ENCODE results near the gene THSD7A. TPM values are rescaled to one million over a fixed set of nuclear protein-coding genes. Genes with fewer than 3 reads are reported as not detected.

THSD7A gene
- polyA plus RNA-seq, 1 donor from 2014 or later, result 18.5 TPM

GRCh38 chr7:11858026-11858425, 26.0 kb upstream of the THSD7A start:
- H3K4me3 ChIP-seq (ENCODE audit: low read length), result no peak overlapping the region
- no peaks in the 10 kb centered on the region for H3F3A ChIP-seq (ENCODE audit: insufficient read depth, low read length, poor library complexity, severe bottlenecking)
- H3K9ac ChIP-seq (ENCODE audit: low read length), result no peak overlapping the region
- no peak overlapping the region for H2AFZ ChIP-seq (ENCODE audit: low read depth, low read length)
- H3K9me3 ChIP-seq (ENCODE audit: low read length), result no peaks in the 10 kb centered on the region
- H4K20me1 ChIP-seq (ENCODE audit: insufficient read depth), result no peaks in the 10 kb centered on the region
- H3K9me2 ChIP-seq (ENCODE audit: insufficient read depth, low read length), result no peaks in the 10 kb centered on the region
- no peak for TF ChIP-seq EZH2 (IDR thresholded peaks at IDR 0.05; ENCODE audit: borderline replicate concordance, insufficient read depth, low read length, poor library complexity, severe bottlenecking)
- no peak for TF ChIP-seq POLR2AphosphoS5 (IDR thresholded peaks at IDR 0.05)
- no peak for TF ChIP-seq RAD21 (conservative IDR thresholded peaks at IDR 0.05)
- TF ChIP-seq, protein P1, sequence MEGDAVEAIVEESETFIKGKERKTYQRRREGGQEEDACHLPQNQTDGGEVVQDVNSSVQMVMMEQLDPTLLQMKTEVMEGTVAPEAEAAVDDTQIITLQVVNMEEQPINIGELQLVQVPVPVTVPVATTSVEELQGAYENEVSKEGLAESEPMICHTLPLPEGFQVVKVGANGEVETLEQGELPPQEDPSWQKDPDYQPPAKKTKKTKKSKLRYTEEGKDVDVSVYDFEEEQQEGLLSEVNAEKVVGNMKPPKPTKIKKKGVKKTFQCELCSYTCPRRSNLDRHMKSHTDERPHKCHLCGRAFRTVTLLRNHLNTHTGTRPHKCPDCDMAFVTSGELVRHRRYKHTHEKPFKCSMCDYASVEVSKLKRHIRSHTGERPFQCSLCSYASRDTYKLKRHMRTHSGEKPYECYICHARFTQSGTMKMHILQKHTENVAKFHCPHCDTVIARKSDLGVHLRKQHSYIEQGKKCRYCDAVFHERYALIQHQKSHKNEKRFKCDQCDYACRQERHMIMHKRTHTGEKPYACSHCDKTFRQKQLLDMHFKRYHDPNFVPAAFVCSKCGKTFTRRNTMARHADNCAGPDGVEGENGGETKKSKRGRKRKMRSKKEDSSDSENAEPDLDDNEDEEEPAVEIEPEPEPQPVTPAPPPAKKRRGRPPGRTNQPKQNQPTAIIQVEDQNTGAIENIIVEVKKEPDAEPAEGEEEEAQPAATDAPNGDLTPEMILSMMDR (IDR thresholded peaks at IDR 0.05; ENCODE audit: poor library complexity, severe bottlenecking), result no peak
- no peak for TF ChIP-seq MXI1 (conservative IDR thresholded peaks at IDR 0.05; ENCODE audit: poor library complexity, severe bottlenecking)
- TF ChIP-seq TAF1 (IDR thresholded peaks at IDR 0.05; ENCODE audit: low read depth), result no peak
- no peak for TF ChIP-seq SMC3 (conservative IDR thresholded peaks at IDR 0.05; ENCODE audit: poor library complexity)
- TF ChIP-seq EP300 (conservative IDR thresholded peaks at IDR 0.05; ENCODE audit: poor library complexity, severe bottlenecking), result no peak
- TF ChIP-seq REST (IDR thresholded peaks at IDR 0.05; ENCODE audit: borderline replicate concordance), result no peak
- H3K36me3 ChIP-seq (ENCODE audit: insufficient read depth, low read length), result no peaks in the 10 kb centered on the region
- no peak overlapping the region for H3K27ac ChIP-seq (ENCODE audit: low read length)
- no peak overlapping the region for H3K4me2 ChIP-seq (ENCODE audit: low read length)
- no peaks in the 10 kb centered on the region for H3K27me3 ChIP-seq (ENCODE audit: insufficient read depth, low read depth, low read length)
- H3K79me2 ChIP-seq (replicated peaks; ENCODE audit: insufficient read depth, low read length), result no peaks in the 10 kb centered on the region

- H3K9me2 ChIP-seq (ENCODE audit: insufficient read depth, low read length), result no peaks in the 10 kb centered on the region
- H3K9ac ChIP-seq (ENCODE audit: low read length), result no peak overlapping the region
- H4K20me1 ChIP-seq (ENCODE audit: insufficient read depth), result no peaks in the 10 kb centered on the region
- H3K9me3 ChIP-seq (ENCODE audit: low read length), result no peaks in the 10 kb centered on the region
- no peaks in the 10 kb centered on the region for H3F3A ChIP-seq (ENCODE audit: insufficient read depth, low read length, poor library complexity, severe bottlenecking)
- no peak for TF ChIP-seq MXI1 (conservative IDR thresholded peaks at IDR 0.05; ENCODE audit: poor library complexity, severe bottlenecking)
- no peak for TF ChIP-seq RAD21 (conservative IDR thresholded peaks at IDR 0.05)
- TF ChIP-seq REST (IDR thresholded peaks at IDR 0.05; ENCODE audit: borderline replicate concordance), result no peak
- TF ChIP-seq EZH2 (IDR thresholded peaks at IDR 0.05; ENCODE audit: borderline replicate concordance, insufficient read depth, low read length, poor library complexity, severe bottlenecking), result no peak
- no peak for TF ChIP-seq EP300 (conservative IDR thresholded peaks at IDR 0.05; ENCODE audit: poor library complexity, severe bottlenecking)
- no peak for TF ChIP-seq POLR2AphosphoS5 (IDR thresholded peaks at IDR 0.05)
- TF ChIP-seq SMC3 (conservative IDR thresholded peaks at IDR 0.05; ENCODE audit: poor library complexity), result no peak
- no peak for TF ChIP-seq TAF1 (IDR thresholded peaks at IDR 0.05; ENCODE audit: low read depth)
- TF ChIP-seq, protein P1 (IDR thresholded peaks at IDR 0.05; ENCODE audit: poor library complexity, severe bottlenecking), result no peak
- no peak overlapping the region for H3K4me2 ChIP-seq (ENCODE audit: low read length)
- no peaks in the 10 kb centered on the region for H3K27me3 ChIP-seq (ENCODE audit: insufficient read depth, low read depth, low read length)
- no peak overlapping the region for H3K27ac ChIP-seq (ENCODE audit: low read length)
- H3K79me2 ChIP-seq (replicated peaks; ENCODE audit: insufficient read depth, low read length), result no peaks in the 10 kb centered on the region
- H3K36me3 ChIP-seq (ENCODE audit: insufficient read depth, low read length), result no peaks in the 10 kb centered on the region
- no peak overlapping the region for H3K4me3 ChIP-seq (ENCODE audit: low read length)
- H2AFZ ChIP-seq (ENCODE audit: low read depth, low read length), result no peak overlapping the region
These were observed 16.3 kb upstream of the THSD7A start for GRCh38 chr7:11848251-11848650.
